T-helper 17 cell (primary cell): ENCODE measurements around the gene CHKB. TPM values are rescaled to one million over a fixed set of nuclear protein-coding genes. Genes with fewer than 3 reads are reported as not detected.
A peak's percentile ranks its signal among the peaks of the same experiment; 100 is the strongest.
"Not testable (repeated sequence)": the region's sequence is repeated elsewhere in the genome, so short reads cannot be mapped to it uniquely, and the experiment has no call there.

Experiments
- ATAC-seq: fragments of 150-1000 bp; cut with Tn5 transposase; 2 replicates; pipeline ENCODE4 v1.10.0; 2021; ENCODE audit warnings: mild to moderate bottlenecking, moderate library complexity
- DNase-seq, 3 donors: peaks; one replicate each; pipeline versions ENCODE4 v3.0.0 to v3.0.0-alpha.2; 2020 to 2021
- H3K9me3 ChIP-seq: one replicate; pipeline ENCODE4 v1.7.0; 2013; ENCODE audit warnings: low read length, mild to moderate bottlenecking; ENCODE audit not compliant: control insufficient read depth, poor library complexity, severe bottlenecking
- H3K27ac Mint-ChIP-seq: one replicate; pipeline ENCODE4 v1.8.0; 2022; ENCODE audit warnings: mild to moderate bottlenecking, moderate library complexity, mixed read lengths
- H3K27me3 Mint-ChIP-seq: one replicate; pipeline ENCODE4 v1.8.0; 2022; ENCODE audit warnings: mixed read lengths
- H3K36me3 Mint-ChIP-seq: one replicate; pipeline ENCODE4 v1.8.0; 2022; ENCODE audit warnings: low read depth, mixed read lengths
- H3K4me1 Mint-ChIP-seq: one replicate; pipeline ENCODE4 v1.8.0; 2022; ENCODE audit warnings: mild to moderate bottlenecking, mixed read lengths
- H3K4me3 Mint-ChIP-seq: one replicate; pipeline ENCODE4 v1.8.0; 2022; ENCODE audit warnings: mild to moderate bottlenecking, moderate library complexity, mixed read lengths
- total RNA-seq, 4 donors: library from RNA in 2 of 4; stranded (reverse) in 2 of 4; gene quantifications; one replicate each; pipeline ENCODE4 v1.2.3 and lab custom pipeline; 2022 to 2026

CHKB gene
- total RNA-seq, 2 donors from 2014 or later, result 133 to 181 TPM

DNA sequence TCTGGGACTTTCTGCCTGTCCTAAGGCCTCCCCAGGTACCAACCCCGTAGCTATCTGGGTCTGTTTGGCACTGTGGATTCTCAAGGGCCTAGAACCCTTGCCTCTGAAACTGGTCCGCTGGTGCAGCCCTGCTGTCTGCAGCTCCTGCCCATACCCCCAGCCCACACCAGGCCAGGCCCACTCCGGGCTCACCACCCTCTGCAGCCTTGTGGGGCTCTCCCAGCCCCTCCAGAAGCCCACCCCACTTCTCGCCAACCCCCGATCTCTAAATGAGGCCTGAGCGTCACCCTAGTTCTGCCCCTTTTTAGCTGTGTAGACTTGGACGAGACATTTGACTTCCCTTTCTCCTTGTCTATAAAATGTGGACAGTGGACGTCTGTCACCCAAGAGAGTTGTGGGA, 32.3 kb downstream of the CHKB start:
- H3K4me3 Mint-ChIP-seq, result peak overlapping the region; percentile 89
- no peaks in the 10 kb centered on the region for H3K27me3 Mint-ChIP-seq
- H3K27ac Mint-ChIP-seq, result peak overlapping the region; percentile 37
- no peaks in the 10 kb centered on the region for H3K9me3 ChIP-seq
- DNase-seq (no peak), ATAC-seq (no peak)
- peaks cover 25% of the 10 kb centered on the region for H3K4me1 Mint-ChIP-seq
- H3K36me3 Mint-ChIP-seq, result no peaks in the 10 kb centered on the region

DNA sequence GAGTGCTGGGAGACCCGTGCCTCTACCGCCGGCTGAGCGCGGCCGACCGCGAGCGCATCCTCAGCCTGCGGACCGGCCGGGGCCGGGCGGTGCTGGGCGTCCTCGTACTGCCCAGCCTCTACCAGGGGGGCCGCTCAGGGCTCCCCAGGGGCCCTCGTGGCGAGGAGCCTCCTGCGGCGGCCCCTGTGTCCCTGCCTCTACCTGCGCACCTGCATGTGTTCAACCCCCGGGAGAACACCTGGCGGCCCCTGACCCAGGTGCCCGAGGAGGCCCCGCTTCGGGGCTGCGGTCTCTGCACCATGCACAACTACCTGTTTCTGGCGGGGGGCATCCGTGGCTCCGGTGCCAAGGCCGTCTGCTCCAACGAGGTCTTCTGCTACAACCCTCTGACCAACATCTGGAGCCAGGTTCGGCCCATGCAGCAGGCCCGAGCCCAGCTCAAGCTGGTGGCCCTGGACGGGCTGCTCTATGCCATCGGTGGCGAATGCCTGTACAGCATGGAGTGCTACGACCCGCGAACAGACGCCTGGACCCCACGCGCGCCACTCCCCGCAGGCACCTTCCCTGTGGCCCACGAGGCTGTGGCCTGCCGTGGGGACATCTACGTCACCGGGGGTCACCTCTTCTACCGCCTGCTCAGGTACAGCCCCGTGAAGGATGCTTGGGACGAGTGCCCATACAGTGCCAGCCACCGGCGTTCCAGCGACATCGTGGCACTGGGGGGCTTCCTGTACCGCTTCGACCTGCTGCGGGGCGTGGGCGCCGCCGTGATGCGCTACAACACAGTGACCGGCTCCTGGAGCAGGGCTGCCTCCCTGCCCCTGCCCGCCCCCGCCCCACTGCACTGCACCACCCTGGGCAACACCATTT, 33.5 kb downstream of the CHKB start:
- H3K9me3 ChIP-seq, result no peaks in the 10 kb centered on the region
- Mint-ChIP-seq H3K36me3 (no peaks in the 10 kb centered on the region), H3K4me3 (peak overlapping the region; percentile 89), H3K27me3 (no peaks in the 10 kb centered on the region), H3K4me1 (peaks cover 31% of the 10 kb centered on the region), H3K27ac (peak overlapping the region; percentile 73)
- ATAC-seq (peak; percentile 12), DNase-seq (no peak)

DNA sequence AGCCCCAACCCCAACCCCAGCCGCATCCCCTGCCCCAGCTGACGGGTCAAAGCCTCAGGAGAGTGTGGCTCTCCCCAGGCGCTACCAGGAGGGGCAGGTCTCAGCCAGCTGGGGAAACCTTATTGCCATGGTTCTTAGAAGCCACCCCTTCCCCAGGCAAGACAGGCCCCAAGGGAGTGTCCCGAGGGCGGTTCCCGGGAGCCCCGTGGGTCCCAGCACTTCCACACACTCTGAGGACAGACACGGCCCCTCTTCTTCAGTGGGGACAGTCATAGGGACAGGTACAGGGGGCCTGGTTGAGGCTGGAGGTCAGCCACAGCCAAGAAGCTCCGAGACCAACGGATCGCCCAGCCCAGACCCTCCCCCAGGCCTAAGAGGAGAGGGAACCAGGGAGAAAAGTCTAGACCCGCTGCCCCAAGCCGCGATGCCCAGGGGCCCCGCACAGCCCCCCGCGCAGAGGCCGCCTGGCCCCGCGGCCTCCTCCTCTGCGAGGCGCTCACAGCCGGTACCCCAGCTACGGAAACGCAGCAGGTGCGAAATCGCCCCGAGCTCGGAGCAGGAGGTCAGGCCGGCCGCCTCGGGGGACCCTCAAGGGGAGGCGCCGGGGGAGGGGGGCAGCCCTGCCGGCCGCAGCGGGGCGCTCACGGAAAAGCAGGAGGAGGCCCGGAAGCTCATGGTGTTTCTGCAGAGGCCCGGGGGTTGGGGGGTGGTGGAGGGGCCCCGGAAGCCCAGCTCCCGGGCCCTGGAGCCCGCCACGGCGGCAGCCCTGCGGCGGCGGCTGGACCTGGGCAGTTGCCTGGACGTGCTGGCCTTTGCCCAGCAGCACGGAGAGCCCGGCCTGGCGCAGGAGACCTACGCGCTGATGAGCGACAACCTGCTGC, 34.4 kb downstream of the CHKB start:
- Mint-ChIP-seq H3K4me3 (peak overlapping the region; percentile 62), H3K36me3 (no peaks in the 10 kb centered on the region), H3K4me1 (peaks cover 31% of the 10 kb centered on the region), H3K27ac (peak overlapping the region; percentile 67), H3K27me3 (no peaks in the 10 kb centered on the region)
- H3K9me3 ChIP-seq, result no peaks in the 10 kb centered on the region
- ATAC-seq (peak; percentile 56), DNase-seq (peak; percentile 28 to 56 (median 53))

DNA sequence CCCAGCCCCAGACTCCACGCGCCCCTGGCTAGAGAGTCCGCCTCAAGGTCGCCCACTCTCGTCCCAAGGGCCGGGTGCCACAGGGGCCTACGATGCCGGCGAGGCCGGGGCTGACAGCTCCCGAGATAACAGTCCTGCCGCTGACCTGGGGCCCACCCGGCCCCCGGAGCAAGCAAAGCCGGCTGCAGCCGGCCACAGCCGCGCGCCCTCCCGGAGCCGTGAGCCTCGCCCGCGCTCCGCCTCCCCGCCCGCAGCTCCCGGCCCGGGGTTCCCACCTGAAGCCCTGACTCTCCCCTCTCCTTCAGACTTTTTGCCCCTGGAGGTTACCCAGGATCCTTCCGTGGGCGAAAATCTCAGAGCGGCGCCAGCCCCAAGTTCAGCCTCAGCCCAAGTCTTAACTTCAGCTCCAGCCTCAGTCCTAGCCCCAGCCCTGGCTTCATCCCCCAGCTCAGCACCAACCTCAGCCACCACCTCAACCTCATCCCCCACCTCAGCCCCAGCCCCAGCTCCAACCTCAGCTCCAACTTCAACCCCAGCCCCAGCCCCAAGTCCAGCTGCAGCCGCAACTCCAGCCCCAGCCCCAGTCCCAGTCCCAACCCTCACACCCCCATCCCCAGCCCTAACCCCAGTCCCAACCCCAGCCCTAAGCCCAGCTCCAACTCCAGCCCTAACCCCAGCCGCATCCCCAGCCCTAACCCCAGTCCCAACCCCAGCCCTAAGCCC, 35.2 kb downstream of the CHKB start:
- peak overlapping the region; percentile 41 for H3K4me3 Mint-ChIP-seq
- DNase-seq (no peak), ATAC-seq (no peak)
- peak overlapping the region; percentile 67 for H3K27ac Mint-ChIP-seq
- H3K4me1 Mint-ChIP-seq, result peaks cover 34% of the 10 kb centered on the region
- no peaks in the 10 kb centered on the region for H3K36me3 Mint-ChIP-seq
- H3K9me3 ChIP-seq, result no peaks in the 10 kb centered on the region
- H3K27me3 Mint-ChIP-seq, result no peaks in the 10 kb centered on the region

DNA sequence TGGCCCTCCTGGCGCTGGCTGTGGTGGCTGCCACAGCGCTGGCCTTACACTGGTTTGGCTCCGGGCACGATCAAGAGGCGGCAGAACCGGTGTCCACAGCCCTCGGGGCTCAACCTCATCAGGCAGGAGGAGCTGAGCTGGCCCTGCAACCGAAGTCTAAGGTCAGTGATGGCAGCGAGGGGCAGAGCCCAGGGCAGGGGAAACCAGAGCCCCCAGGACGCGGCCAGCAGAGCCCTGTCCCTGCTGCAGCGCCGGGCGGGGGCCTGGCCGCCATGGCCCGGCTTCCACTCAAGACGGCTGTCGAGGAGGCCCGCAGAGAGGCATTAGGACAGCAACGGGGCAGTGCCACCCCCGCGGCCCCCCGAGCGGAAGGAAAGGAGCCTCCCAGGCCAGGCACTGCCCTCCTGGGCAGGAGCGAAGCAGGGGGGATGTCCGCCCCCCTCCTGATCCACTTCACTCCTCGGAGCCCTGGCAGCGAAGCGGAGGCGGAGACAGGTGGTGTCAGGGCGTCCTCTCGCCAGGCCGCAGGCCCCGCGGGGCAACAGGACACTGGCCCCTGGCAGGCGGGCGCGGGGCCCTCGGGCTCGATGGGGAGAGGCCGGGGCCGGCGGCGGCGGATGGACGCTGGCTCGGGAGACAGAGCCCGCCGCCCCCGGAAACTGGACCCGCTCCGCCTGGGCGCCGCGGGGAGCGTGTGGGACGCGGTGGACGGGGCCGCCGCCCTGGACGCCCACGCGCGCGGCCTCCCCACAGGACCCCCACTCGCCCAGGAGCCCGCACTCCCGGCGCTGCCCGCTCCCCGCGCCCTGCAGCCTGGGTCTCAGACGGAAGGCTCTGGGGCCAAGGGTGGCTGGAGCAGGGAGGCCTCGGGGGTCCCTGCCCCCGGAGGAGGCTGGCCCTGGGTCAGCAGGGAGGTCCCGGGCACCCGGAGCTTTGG, 36.1 kb downstream of the CHKB start:
- ATAC-seq, result no peak
- no peaks in the 10 kb centered on the region for H3K36me3 Mint-ChIP-seq
- H3K9me3 ChIP-seq, result no peaks in the 10 kb centered on the region
- no peak for DNase-seq
- no peak overlapping the region for H3K27ac Mint-ChIP-seq
- H3K4me3 Mint-ChIP-seq, result peak overlapping the region; percentile 68
- peaks cover 32% of the 10 kb centered on the region for H3K4me1 Mint-ChIP-seq
- no peaks in the 10 kb centered on the region for H3K27me3 Mint-ChIP-seq

DNA sequence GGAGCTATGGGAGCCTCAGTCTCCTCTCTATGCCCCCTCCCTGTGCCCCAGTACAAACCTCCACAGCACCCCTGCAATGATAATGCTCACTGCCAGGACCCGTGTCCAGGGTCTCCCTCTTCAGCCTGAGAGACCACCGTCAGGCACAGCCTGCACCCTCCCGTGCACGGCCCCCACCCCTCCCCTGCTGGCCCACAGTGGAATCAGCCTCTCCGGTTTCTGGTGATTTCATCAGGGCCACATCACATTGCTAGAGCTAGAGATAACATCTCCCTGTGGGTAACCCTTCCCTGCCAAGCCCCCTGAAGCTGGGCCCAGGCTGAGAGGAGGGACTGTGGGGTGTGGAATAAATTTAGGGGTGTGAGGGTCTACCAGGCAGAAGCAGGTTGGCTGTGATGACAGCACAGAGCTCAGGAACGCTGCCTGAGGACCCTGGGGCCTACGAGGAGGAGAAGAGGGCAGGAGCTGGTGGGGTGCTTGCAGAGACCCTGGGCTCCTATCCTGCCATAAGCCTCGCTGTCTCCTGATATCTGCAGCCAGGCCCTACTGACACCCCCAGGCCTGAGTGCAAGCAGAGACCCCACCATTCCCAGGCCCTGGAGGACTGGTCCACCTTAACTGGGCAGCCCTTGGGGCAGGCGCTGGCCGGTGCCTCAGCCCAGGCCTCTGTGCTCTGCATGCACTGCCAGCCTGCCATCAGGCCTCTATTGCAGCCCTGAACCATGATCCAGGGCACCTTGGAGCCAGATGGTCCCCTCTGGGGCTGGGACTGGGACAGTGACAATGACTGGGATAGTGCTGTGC, 36.9 kb downstream of the CHKB start, which contains the start of gene KLHDC7B:
KLHDC7B (plus strand) TSS at position 378 of the 804 bp plus-strand sequence; CDS start at position 723, 345 bp downstream.
- H3K36me3 Mint-ChIP-seq, result no peaks in the 10 kb centered on the region
- peak within 1 kb of the TSS; percentile 82 for H3K4me3 Mint-ChIP-seq
- ATAC-seq (peak; percentile 26), DNase-seq (no peak)
- H3K27me3 Mint-ChIP-seq, result no peaks in the 10 kb centered on the region
- peak within 1 kb of the TSS; percentile 86 for H3K27ac Mint-ChIP-seq
- H3K9me3 ChIP-seq, result no peaks in the 10 kb centered on the region
- peaks cover 31% of the 10 kb centered on the region for H3K4me1 Mint-ChIP-seq

DNA sequence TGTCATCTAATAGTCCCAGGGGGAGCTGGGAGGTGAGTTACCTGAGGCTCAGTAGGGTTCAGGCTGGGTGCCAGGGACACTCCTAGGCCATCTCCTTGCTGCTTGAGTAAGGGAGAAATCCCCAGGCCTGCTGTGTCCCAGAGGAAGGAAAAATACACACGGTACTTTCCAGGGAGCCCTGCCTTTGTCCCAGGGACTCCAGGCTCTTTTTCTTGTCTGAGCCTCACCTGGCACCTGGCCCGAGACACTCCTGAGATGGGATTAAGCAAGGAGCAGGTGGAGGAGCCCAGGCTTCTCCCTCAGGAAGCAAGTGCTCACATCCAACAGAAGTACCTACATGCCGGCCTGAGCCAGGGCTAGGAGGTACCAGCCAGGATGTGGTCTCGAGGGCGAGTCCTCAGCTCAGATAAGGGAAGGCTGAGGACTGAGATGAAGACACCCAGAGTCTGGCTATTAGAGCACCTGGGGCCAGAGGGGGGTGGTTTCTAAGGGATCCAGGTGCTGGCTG, 37.8 kb downstream of the CHKB start:
- Mint-ChIP-seq H3K4me3 (peak overlapping the region; percentile 82), H3K36me3 (no peaks in the 10 kb centered on the region), H3K4me1 (peaks cover 29% of the 10 kb centered on the region), H3K27me3 (no peaks in the 10 kb centered on the region), H3K27ac (peak overlapping the region; percentile 86)
- ATAC-seq (no peak), DNase-seq (no peak)
- H3K9me3 ChIP-seq, result no peaks in the 10 kb centered on the region

DNA sequence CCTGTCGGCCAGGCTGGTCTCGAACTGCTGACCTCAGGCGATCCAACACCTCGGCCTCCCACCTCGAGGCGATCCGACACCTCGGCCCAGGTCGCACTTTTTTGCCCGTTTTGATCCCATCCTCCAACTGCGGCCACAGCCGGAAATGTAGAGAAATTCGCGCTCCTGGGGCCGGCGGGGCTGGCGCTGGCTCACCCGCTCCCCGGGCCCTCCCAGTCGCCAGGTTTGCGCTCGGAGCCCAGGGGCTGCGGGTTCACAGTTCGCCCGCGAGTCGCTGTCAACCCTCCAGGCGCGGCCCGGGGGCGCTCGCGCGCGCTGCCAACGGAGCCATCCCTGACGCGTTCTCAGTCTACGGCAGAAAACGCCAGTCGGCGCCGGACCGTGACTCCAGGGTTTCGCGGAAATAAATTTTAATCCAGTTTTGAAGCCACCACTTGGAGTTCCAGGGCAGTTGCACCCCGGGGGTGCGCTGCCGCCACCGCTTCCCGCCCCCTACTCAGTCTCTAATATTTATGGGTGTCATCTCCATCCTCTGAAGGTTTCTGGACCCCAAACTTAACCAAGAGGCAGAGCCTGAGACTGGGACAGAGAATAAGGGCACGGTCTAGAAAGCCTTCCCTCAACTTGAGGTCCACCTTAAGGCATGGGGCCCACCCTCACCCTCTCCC, 38.4 kb downstream of the CHKB start:
- ATAC-seq (peak; percentile 61), DNase-seq (peak; percentile 68 to 81 (median 72))
- Mint-ChIP-seq H3K4me1 (peaks cover 31% of the 10 kb centered on the region), H3K27ac (peak overlapping the region; percentile 86), H3K36me3 (no peaks in the 10 kb centered on the region), H3K27me3 (no peaks in the 10 kb centered on the region), H3K4me3 (peak overlapping the region; percentile 82)
- no peaks in the 10 kb centered on the region for H3K9me3 ChIP-seq

DNA sequence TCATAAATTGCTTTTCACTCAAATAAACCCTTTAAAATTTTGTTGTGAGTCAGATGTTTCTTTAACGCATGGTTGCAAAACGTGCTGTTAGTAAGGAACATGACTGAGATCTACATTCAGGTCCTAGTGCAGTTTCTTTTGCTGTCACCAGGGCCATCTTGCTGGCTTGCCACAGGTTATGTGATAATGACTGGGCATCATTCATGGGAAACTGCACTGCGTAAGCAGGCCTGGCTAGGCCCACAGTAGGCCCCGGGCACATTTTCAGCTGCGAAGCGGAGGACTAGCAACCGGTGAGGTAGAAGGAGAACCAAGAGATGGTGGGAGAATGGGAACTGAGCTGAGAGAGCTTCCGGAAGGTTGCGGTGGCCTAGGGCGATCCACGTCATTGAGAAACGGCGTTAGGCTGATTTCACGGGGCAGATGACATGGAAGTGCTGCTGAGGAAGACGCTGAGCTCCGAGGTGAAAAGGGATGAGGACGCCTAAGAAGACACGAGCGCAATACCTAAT, 40.2 kb downstream of the CHKB start:
- H3K27ac Mint-ChIP-seq, result peak overlapping the region; percentile 100
- H3K4me1 Mint-ChIP-seq, result peaks cover 40% of the 10 kb centered on the region
- H3K36me3 Mint-ChIP-seq, result no peaks in the 10 kb centered on the region
- ATAC-seq, result no peak
- no peaks in the 10 kb centered on the region for H3K27me3 Mint-ChIP-seq
- H3K9me3 ChIP-seq, result no peaks in the 10 kb centered on the region
- DNase-seq, result no peak
- no peak overlapping the region for H3K4me3 Mint-ChIP-seq

DNA sequence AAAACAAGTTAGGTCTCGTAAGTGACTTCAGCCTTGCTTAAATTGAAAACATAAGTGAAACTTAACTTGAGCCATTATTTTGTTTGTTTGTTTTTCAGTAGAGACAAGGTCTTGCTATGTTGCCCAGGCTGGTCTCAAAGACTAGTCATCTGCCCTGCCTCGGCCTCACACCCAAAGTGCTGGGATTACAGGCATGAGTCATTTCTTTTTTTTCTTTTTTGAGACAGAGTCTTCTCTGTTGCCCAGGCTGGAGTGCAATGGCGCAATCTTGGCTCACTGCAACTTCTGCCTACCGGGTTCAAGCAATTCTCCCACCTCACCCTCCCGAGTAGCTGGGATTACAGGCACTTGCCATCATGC, 41.0 kb downstream of the CHKB start:
- H3K9me3 ChIP-seq, ATAC-seq, H3K36me3 Mint-ChIP-seq, DNase-seq, H3K4me3 Mint-ChIP-seq, H3K27me3 Mint-ChIP-seq: not testable (repeated sequence)
- H3K4me1 Mint-ChIP-seq, result peaks cover 40% of the 10 kb centered on the region
- peak overlapping the region; percentile 100 for H3K27ac Mint-ChIP-seq

DNA sequence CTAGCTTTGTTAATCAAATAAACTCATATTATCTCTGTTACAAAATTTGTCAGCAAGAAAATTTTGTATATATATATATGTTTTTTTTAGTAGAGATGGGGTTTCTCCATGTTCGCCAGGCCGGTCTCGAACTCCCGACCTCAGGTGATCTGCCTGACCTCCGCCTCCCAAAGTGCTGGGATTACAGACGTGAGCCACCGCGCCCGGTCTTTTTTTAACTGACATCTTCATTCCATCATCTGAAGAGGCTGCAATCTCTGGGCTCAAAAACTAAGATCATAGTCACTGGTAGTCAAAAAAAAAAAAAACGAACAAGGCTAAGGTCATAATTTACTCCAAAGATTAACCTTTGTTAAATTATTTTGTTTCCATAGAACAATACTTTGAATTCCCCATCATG, 42.3 kb downstream of the CHKB start:
- Mint-ChIP-seq H3K4me1 (peaks cover 33% of the 10 kb centered on the region), H3K27me3 (no peaks in the 10 kb centered on the region), H3K27ac (peak overlapping the region; percentile 100), H3K4me3 (no peak overlapping the region), H3K36me3 (no peaks in the 10 kb centered on the region)
- no peak for DNase-seq
- no peak for ATAC-seq
- H3K9me3 ChIP-seq, result no peaks in the 10 kb centered on the region
